HG03159 (cell line): Measurements from ENCODE around the gene XYLT1.

Experiments
- ATAC-seq: cut with Tn5 transposase; IDR thresholded peaks from one replicate; pipeline ENCODE4 v1.9.1; 2021; ENCODE audit warnings: mild to moderate bottlenecking, moderate library complexity; ENCODE audit not compliant: unreplicated experiment

Gene XYLT1

DNA sequence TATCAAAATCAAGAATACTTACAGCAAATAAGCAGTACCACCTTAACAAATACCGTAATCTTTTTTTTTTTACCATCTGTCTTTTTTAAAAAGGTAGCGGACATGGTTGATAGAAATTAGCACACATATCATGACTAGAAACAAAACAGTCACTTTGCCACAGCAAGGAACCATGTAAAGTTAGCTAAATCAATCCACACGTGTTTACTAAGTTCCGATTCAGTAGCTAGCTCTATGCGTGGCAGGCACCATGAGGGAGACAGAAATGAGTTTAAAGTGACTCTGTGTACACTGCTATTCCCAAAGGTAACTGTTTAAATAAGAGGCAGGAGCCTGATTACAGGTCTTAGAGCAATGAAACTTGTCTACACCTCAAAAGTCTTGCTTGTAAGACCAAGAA lies 108.6 kb downstream of the XYLT1 start:
- no peak for ATAC-seq

GRCh38 chr16:17360693-17361122 lies 110.1 kb downstream of the XYLT1 start:
- ATAC-seq, result no peak

GRCh38 chr16:17359788-17360390 lies 110.9 kb downstream of the XYLT1 start:
- ATAC-seq, result no peak

DNA sequence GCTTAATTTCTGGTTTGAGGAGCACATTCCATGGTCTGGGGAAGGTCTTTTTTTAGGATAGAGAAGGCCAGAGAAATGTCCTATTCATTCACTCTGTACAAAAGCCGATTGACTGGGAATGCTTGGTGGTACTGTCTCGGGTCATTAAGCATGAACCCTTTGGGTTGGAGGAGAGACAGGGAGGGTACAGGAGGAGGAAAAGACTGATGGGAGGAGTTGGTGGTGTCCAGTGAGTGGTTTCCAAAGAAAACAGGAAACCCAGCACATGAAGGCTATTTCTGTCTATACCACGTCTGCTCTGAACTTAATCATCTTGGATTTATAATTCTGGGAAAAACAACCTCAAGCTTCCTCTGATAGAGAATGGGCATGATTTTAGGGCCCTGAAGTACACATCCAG lies 111.9 kb downstream of the XYLT1 start:
- ATAC-seq, result no peak

DNA sequence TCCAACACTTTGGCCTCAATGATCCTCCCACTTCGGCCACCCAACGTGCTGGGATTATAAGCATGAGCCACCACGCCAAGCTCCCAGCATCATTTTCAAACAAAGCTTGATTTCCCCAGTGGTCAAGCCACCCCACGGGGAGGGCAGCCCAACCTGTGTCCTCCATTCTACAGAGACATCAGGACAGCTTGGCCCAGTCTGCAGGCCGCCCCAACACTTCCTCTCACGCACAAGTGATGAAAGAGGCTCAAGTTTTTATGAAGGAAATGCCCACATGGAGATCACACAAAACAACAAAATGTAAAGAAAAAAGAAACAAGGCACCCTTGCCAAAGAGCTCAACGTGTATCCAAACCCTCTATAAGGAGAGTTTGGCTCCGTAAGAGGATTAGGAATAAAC lies 112.4 kb downstream of the XYLT1 start:
- no peak for ATAC-seq

DNA sequence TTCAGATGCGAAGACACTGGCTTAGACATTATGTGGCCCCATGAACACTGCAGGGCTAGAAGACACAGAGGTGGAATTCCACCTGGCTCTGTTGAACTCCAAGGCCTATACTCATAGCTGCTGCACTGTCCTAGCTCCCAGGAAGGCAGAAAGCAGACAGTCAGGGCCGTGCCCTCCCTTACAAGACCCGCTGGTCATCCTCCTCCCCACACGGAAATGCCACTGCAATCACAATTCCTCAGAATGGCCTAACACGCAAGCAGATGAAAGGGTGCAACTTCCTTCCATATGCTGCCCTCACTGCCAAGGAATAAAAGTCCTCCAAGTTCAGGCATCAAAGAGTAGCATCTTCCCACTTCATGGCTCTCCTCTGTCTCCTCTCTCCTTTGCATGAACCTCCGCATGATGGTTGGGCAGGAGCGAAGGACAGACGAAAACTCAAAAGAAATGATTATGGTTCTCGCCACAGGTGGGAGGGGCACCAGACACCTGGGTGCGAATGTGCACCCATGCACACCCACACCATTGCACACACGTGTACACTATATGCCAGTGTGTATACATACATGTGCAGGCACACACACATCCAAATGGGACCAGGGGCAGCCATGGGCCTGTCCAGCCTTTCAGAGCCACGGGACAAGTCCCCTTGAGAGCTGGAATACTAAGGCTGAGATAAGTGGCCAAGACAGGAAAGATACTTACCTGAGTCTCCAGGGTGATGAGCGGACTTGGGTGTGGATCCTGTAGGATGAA lies 113.3 kb downstream of the XYLT1 start:
- ATAC-seq, result no peak

DNA sequence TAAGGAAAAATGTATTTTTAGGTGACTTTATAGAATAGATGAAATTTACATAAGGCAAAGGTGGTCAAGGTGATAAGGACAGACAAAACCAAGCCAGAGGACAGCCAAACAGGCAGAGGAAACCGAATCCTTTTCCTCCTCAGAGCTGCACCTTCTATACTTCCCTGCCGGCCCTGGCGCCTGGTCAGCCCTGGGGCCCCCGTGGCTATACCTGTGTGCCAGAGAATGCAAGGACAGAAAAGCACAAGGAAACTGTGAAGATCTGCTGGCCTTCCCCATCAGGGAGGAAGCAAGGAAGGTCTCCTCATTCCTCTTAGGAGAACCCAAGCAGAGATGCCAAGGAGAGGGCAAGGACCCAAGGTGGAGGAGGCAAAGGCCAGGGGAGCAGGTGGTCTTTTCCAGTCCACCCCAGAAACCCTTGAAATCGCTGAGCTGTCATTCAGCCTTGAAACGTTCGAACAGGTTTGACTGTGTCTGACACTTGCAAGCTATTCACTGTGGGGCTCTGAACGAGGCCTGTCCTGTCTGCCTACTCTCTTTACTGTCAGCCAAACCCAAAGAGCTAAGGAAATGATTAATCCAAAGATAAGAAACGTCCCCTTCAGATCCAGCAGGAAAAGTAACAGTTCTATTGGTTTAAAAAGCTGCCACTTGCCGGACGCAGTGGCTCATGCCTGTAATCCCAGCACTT lies 114.4 kb downstream of the XYLT1 start:
- no peak for ATAC-seq

DNA sequence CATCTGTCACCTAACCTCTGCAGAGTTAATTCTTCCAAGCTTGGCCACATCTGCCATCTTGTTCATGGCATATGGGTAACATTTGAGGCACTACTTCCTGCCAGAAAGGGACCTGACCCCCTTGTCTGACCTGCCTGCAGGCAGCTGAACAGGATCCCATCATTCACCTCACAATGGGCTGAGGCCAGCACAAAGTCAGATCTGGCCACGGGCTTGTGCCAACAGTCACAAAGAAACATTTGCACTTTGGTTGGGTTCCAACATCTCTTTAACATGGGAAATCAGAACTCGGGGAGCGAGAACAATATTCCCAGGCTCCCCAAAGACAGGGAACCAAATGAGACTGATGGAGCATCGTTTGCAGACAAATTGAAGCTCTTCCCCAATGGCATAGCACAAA lies 116.1 kb downstream of the XYLT1 start:
- no peak for ATAC-seq

DNA sequence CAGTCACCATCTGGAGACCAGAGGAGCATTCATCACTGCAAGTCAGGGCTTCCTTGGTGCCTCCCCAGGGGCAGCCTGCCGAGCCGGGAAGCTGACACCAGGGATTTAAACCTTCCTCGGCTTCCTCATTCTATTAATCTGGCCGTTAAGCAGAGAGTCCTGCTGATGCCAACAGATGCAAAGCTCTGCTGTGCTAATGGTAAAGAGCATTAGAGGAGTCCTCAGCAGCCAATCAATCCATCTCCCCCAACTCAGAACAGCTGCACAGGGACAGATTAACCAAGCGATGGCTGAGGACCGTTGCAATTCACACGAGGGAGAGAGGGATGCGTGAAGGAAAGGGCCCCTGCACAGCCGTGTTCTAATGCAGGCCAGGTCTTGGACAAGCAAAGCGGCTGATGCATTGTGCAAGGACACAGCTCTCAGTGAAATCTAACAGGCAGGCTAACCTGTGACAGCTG lies 116.6 kb downstream of the XYLT1 start:
- no peak for ATAC-seq

- no peak for ATAC-seq
Measured at GRCh38 chr16:17353561-17353960, 117.2 kb downstream of the XYLT1 start.

DNA sequence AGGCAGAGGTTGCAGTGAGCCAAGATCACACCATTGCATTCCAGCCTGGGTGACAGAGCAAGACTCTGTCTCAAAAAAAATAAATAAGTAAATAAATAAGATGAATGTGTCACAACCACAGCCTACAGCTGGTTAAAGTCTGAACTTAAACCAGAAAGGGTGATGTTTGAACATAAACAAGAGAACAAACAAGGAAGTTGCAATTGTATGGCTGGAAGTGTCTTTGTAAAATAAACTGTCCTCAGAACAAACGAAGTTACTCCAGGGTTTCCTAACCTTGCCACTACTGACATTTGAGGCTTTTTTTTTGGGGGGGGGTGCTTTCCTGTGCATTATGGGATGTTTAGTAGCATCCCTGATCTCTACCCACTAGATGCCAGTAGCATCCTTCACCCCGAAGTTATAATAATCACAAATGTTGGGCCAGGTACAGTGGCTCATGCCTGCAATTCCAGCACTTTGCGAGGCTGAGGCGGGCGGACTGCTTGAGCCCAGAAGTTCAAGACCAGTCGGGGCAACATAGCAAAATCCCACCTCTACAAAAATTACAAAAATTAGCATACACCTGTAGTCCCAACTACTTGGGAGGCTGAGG lies 119.2 kb downstream of the XYLT1 start:
- no peak for ATAC-seq

- ATAC-seq, result no peak
Measured at GRCh38 chr16:17350207-17350606, 120.6 kb downstream of the XYLT1 start.

DNA sequence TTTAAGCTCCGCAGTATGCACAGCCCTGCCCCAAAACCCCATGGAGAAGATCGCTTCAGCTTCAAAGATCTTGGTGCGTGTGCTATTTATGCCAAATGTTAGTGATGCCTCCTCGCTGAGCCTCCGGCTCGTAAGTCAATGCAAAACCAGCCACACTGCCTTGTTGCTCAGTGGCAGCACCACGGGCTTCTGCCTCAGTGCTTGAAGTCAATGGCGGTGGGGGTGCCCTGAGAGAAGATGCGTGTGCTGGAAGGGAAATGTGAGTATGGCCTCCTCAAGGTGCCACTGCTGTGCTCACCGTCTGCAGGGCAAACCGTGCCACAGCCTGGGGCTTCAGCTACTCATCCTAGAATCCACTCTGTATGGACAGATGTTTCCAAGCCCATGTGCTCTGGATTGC lies 121.9 kb downstream of the XYLT1 start:
- no peak for ATAC-seq

- ATAC-seq, result no peak
Measured at GRCh38 chr16:17348042-17348783, 122.5 kb downstream of the XYLT1 start.

DNA sequence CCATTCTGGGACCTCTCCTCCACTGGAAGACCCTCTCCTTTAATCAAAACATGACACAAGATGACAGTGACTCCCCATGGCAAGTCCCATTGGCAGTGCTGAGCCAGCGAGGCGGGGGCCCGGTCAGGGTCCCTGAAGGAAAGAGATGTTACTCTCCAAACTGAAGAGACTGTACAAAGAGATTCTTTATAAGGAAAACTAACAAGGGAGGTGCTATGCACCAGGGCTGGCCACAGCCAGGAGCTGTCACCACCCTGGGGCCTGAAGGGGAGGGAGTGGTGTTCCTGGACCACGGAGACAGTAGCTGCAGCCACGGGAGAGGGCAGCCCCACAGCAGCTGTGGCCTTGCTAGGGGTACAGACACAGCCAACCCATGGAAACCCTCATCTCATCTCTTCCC lies 123.1 kb downstream of the XYLT1 start:
- no peak for ATAC-seq

GRCh38 chr16:17346621-17347569 lies 123.9 kb downstream of the XYLT1 start:
- ATAC-seq, result no peak

DNA sequence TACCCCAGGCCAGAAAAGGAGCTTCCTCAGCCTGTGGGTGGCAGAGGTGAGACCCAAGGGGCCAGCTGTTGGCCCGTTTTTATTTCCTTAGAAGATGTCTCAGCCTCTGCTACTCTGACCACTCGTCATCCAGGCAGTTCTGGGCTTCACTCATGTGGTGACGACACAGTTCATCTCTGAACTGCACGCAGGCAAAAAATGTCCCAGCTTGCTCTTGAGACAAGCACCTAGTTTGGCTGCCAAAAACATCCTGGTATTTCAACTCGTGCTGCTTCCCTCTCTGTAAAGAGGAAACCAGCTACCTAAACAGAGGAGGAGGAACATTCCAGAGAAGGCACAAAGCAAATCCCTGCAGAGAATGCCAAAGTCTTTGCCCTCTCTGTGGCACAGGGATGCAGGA lies 125.7 kb downstream of the XYLT1 start:
- no peak for ATAC-seq

DNA sequence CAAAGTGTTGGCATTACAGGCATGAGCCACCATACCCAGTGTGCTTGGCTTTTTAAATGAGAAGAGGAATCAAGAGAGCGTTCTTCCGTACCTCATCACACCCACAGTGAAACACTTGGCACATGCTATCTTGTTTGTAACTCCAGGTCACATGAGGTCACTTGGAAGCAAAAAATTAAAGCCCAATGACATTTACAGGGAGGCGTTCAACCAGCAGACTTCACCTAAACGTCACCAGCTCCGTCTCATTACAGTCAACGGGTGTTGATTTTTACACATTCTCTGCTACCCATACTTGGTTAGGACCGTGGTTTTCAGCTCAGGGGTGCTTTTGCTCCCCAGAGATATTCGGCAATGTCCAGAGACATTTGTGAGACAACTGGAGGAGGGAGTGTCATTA lies 127.0 kb downstream of the XYLT1 start:
- no peak for ATAC-seq

GRCh38 chr16:17343028-17343427 lies 127.7 kb downstream of the XYLT1 start:
- ATAC-seq, result no peak

DNA sequence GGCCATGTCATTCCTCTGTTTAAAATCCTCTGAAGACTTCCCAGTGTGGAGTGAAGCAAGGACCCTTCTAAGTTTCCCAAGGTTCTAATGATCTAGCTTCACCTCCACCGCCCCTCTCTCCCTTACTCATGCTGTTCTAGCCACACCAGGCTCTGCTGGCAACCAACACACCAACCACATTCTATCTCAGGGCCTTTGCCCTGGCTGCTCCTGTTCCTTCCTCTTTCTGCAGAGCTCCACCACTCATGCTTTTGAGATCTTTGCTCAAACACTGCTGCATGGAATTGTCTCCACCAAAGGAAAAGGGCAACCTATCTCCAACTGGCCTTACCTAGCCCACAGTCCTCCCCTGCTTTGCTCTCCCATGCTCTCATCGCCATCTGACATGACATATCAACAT lies 128.7 kb downstream of the XYLT1 start:
- no peak for ATAC-seq
